Esophagus (tissue), 2 donors: Measurements from ENCODE around the gene CARD10. TPM values are rescaled to one million over a fixed set of nuclear protein-coding genes. Genes with fewer than 3 reads are reported as not detected.
"Not testable (repeated sequence)": the region's sequence is repeated elsewhere in the genome, so short reads cannot be mapped to it uniquely, and the experiment has no call there.

Experiments used
- H3K27ac ChIP-seq, 2 donors: one replicate each; pipeline ENCODE4 v1.5.1; 2013; ENCODE audit warnings: low read depth in 2 of 2, mild to moderate bottlenecking in 2 of 2, inconsistent platforms in 1 of 2, low read length in 1 of 2, moderate library complexity in 1 of 2
- H3K27me3 ChIP-seq, 2 donors: one replicate each; pipeline ENCODE4 v1.6.1; 2013; ENCODE audit warnings: low read length in 2 of 2, control low read depth in 1 of 2, mild to moderate bottlenecking in 1 of 2; ENCODE audit not compliant: insufficient read depth in 2 of 2, control insufficient read depth in 1 of 2
- H3K36me3 ChIP-seq, 2 donors: one replicate each; pipeline ENCODE4 v1.6.1; 2013; ENCODE audit warnings: low read length in 1 of 2; ENCODE audit not compliant: control insufficient read depth in 2 of 2, insufficient read depth in 2 of 2
- H3K4me1 ChIP-seq, 2 donors: one replicate each; pipeline ENCODE4 v1.6.1; 2013; ENCODE audit warnings: low read length in 1 of 2; ENCODE audit not compliant: control insufficient read depth in 2 of 2, insufficient read depth in 2 of 2
- H3K4me3 ChIP-seq, 2 donors: one replicate each; pipeline ENCODE4 v1.5.1; 2013; ENCODE audit warnings: low read length in 2 of 2, mild to moderate bottlenecking in 2 of 2, low read depth in 1 of 2, moderate library complexity in 1 of 2
- H3K9me3 ChIP-seq, 2 donors: one replicate each; pipeline ENCODE4 v1.6.1; 2013; ENCODE audit warnings: mild to moderate bottlenecking in 2 of 2, low read depth in 1 of 2, low read length in 1 of 2, moderate library complexity in 1 of 2; ENCODE audit not compliant: control insufficient read depth in 2 of 2, insufficient read depth in 1 of 2
- WGBS, 2 donors: extraction: QIAGEN DNeasy Blood & Tissue Kit; methylation state at CpG; one replicate each; pipeline ENCODE4 v1.1.7; 2013; 5-methylcytosine and 5-hydroxymethylcytosine counted together
- polyA plus RNA-seq, 2 donors: library from polyadenylated mRNA; stranded (reverse); fragments of 200-250 nt; gene quantifications; one replicate each; pipeline ENCODE4 v1.2.3, GENCODE V29; 2013
- donor health status: healthy with polysubstance abuse.
- donor health status: Bipolar disorder and iron deficiency.

The CARD10 gene
- polyA plus RNA-seq, 2 donors, result 13.0 to 13.1 TPM

GRCh38 chr22:37544955-37545702 lies 25.9 kb upstream of the CARD10 start:
- WGBS, 2 donors, result 36 to 40% methylated on average over 11 of the region's 11 CpGs
- peak overlapping the region; percentile 87 to 91 for H3K27ac ChIP-seq
- no peaks in the 10 kb centered on the region for H3K9me3 ChIP-seq
- H3K4me3 ChIP-seq, result peak overlapping the region; percentile 22 to 36
- H3K27me3 ChIP-seq, result no peaks in the 10 kb centered on the region
- H3K36me3 ChIP-seq, result no peaks in the 10 kb centered on the region
- H3K4me1 ChIP-seq, result peaks cover 6 to 17% of the 10 kb centered on the region in 2 donors

- 87 to 90% methylated on average over 7 of the region's 7 CpGs for WGBS, 2 donors
- no peaks in the 10 kb centered on the region for H3K9me3 ChIP-seq
- peak overlapping the region; percentile 95 to 97 for H3K27ac ChIP-seq
- H3K36me3 ChIP-seq, result no peaks in the 10 kb centered on the region
- H3K4me3 ChIP-seq, result no peak overlapping the region
- H3K27me3 ChIP-seq, result no peaks in the 10 kb centered on the region
- H3K4me1 ChIP-seq, result peaks cover 8 to 20% of the 10 kb centered on the region in 2 donors
Observed at GRCh38 chr22:37542959-37543358, 23.7 kb upstream of the CARD10 start.

GRCh38 chr22:37542416-37542815 lies 23.2 kb upstream of the CARD10 start:
- Histone ChIP-seq H3K27ac (peak overlapping the region; percentile 95 to 97), H3K4me1 (peaks cover 6 to 20% of the 10 kb centered on the region in 2 donors)
- not testable (repeated sequence) for H3K27me3 ChIP-seq, H3K9me3 ChIP-seq, H3K36me3 ChIP-seq, H3K4me3 ChIP-seq
- WGBS, 2 donors, result 84 to 86% methylated on average over 4 of the region's 4 CpGs

GRCh38 chr22:37539790-37540189 lies 20.6 kb upstream of the CARD10 start:
- not testable (repeated sequence) for H3K36me3 ChIP-seq, H3K9me3 ChIP-seq, H3K4me1 ChIP-seq, H3K4me3 ChIP-seq, H3K27me3 ChIP-seq, H3K27ac ChIP-seq
- WGBS, 2 donors, result 88 to 93% methylated on average over 6 of the region's 6 CpGs

GRCh38 chr22:37538590-37539357 lies 19.6 kb upstream of the CARD10 start:
- 14 to 15% methylated on average over 20 of the region's 20 CpGs for WGBS, 2 donors
- Histone ChIP-seq H3K4me1 (peaks cover 2 to 8% of the 10 kb centered on the region in 2 donors), H3K27ac (peak overlapping the region; percentile 38 to 71)

GRCh38 chr22:37535159-37535558 lies 15.9 kb upstream of the CARD10 start:
- Histone ChIP-seq H3K27me3 (no peaks in the 10 kb centered on the region), H3K4me1 (peaks cover 2 to 3% of the 10 kb centered on the region in 2 donors), H3K4me3 (no peak overlapping the region), H3K27ac (no peak overlapping the region), H3K9me3 (no peaks in the 10 kb centered on the region), H3K36me3 (no peaks in the 10 kb centered on the region)
- WGBS, 2 donors, result 91 to 95% methylated on average over 6 of the region's 6 CpGs

More at GRCh38 chr22:37538590-37539357, 19.6 kb upstream of the CARD10 start:
- Histone ChIP-seq H3K36me3 (no peaks in the 10 kb centered on the region), H3K27me3 (no peaks in the 10 kb centered on the region), H3K4me3 (no peak overlapping the region), H3K9me3 (no peaks in the 10 kb centered on the region)

GRCh38 chr22:37534445-37534844 lies 15.2 kb upstream of the CARD10 start:
- peaks cover 2 to 3% of the 10 kb centered on the region in 2 donors for H3K4me1 ChIP-seq
- H3K36me3 ChIP-seq, result no peaks in the 10 kb centered on the region
- no peaks in the 10 kb centered on the region for H3K27me3 ChIP-seq
- H3K27ac ChIP-seq, result no peak overlapping the region
- 92 to 93% methylated on average over 3 of the region's 3 CpGs for WGBS, 2 donors
- no peaks in the 10 kb centered on the region for H3K9me3 ChIP-seq
- H3K4me3 ChIP-seq, result no peak overlapping the region

- Histone ChIP-seq H3K9me3 (no peaks in the 10 kb centered on the region), H3K36me3 (no peaks in the 10 kb centered on the region), H3K27ac (no peak overlapping the region), H3K4me3 (no peak overlapping the region), H3K27me3 (no peaks in the 10 kb centered on the region), H3K4me1 (peaks cover 1% of the 10 kb centered on the region in 2 donors)
- 28 to 29% methylated on average over 9 of the region's 9 CpGs for WGBS, 2 donors
Observed at GRCh38 chr22:37533995-37534394, 14.8 kb upstream of the CARD10 start.

GRCh38 chr22:37529652-37530345 lies 10.6 kb upstream of the CARD10 start:
- Histone ChIP-seq H3K4me1 (peaks cover 0 to 8% of the 10 kb centered on the region in 2 donors), H3K4me3 (no peak overlapping the region), H3K9me3 (no peaks in the 10 kb centered on the region), H3K36me3 (no peaks in the 10 kb centered on the region), H3K27me3 (no peaks in the 10 kb centered on the region), H3K27ac (no peak overlapping the region)
- WGBS, 2 donors, result 62 to 64% methylated on average over 2 of the region's 2 CpGs
